ENCODE data around the gene NCKAP5.

- TF ChIP-seq POLR2AphosphoS5 (IDR thresholded peaks at IDR 0.05; ENCODE audit: low read depth, low read length), result no peak
- no peak for TF ChIP-seq TAF1 (IDR thresholded peaks at IDR 0.05; ENCODE audit: borderline replicate concordance, insufficient read depth, low read length)
- TF ChIP-seq, protein P1, sequence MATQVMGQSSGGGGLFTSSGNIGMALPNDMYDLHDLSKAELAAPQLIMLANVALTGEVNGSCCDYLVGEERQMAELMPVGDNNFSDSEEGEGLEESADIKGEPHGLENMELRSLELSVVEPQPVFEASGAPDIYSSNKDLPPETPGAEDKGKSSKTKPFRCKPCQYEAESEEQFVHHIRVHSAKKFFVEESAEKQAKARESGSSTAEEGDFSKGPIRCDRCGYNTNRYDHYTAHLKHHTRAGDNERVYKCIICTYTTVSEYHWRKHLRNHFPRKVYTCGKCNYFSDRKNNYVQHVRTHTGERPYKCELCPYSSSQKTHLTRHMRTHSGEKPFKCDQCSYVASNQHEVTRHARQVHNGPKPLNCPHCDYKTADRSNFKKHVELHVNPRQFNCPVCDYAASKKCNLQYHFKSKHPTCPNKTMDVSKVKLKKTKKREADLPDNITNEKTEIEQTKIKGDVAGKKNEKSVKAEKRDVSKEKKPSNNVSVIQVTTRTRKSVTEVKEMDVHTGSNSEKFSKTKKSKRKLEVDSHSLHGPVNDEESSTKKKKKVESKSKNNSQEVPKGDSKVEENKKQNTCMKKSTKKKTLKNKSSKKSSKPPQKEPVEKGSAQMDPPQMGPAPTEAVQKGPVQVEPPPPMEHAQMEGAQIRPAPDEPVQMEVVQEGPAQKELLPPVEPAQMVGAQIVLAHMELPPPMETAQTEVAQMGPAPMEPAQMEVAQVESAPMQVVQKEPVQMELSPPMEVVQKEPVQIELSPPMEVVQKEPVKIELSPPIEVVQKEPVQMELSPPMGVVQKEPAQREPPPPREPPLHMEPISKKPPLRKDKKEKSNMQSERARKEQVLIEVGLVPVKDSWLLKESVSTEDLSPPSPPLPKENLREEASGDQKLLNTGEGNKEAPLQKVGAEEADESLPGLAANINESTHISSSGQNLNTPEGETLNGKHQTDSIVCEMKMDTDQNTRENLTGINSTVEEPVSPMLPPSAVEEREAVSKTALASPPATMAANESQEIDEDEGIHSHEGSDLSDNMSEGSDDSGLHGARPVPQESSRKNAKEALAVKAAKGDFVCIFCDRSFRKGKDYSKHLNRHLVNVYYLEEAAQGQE (IDR thresholded peaks at IDR 0.05; ENCODE audit: insufficient read depth in 1 of 2, low read depth in 2 of 2, low read length in 2 of 2), result no peak
Measured at GRCh38 chr2:132824716-132825115, 743.5 kb downstream of the NCKAP5 start.

All from PFSK-1 (cell line).